Esophagus muscularis mucosa (tissue), 3 donors: Measurements from ENCODE around the gene OLFML2B.

Source experiments
- POLR2AphosphoS5 ChIP-seq, 2 donors: sonication (generic); formaldehyde crosslinking; IDR thresholded peaks; one replicate each; pipeline ENCODE4 v1.6.1; 2017; ENCODE audit warnings: antibody characterized with exemption in 2 of 2
- TF ChIP-seq, protein P1 (sequence below), 3 experiments: fragments of 200-600 bp in 2 of 3; fragments of 450-650 bp in 1 of 3; sonication (generic) in 2 of 3; IDR thresholded peaks; one replicate each; pipeline ENCODE4 v1.5.1; 2017 to 2019; ENCODE audit warnings: antibody characterized with exemption in 3 of 3, mild to moderate bottlenecking in 2 of 3, moderate library complexity in 1 of 3

DNA sequence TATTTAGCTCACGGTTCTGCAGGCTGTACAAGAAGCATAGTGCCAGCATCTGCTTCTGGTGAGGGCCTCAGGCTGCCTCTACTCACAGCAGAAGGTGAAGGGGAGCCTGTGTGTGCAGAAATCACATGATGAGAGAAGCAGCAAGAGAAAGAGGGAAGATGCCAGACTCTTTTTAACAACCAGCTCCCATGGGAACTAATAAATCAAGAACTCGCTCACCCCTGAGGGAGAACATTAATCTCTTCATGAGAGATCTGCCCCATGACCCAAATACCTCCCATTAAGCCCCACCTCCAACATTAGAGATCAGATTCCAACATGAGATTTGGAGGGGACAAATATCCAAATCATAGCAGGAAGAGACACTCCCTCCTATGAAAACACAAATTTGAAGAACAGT, 74.1 kb downstream of the OLFML2B start:
- TF ChIP-seq, protein P1, sequence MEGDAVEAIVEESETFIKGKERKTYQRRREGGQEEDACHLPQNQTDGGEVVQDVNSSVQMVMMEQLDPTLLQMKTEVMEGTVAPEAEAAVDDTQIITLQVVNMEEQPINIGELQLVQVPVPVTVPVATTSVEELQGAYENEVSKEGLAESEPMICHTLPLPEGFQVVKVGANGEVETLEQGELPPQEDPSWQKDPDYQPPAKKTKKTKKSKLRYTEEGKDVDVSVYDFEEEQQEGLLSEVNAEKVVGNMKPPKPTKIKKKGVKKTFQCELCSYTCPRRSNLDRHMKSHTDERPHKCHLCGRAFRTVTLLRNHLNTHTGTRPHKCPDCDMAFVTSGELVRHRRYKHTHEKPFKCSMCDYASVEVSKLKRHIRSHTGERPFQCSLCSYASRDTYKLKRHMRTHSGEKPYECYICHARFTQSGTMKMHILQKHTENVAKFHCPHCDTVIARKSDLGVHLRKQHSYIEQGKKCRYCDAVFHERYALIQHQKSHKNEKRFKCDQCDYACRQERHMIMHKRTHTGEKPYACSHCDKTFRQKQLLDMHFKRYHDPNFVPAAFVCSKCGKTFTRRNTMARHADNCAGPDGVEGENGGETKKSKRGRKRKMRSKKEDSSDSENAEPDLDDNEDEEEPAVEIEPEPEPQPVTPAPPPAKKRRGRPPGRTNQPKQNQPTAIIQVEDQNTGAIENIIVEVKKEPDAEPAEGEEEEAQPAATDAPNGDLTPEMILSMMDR (IDR thresholded peaks at IDR 0.05) = no peak
- no peak for TF ChIP-seq POLR2AphosphoS5 (IDR thresholded peaks at IDR 0.05)
